Lung (tissue), 12 donors: Measurements from ENCODE around the gene CBS. TPM values are rescaled to one million over a fixed set of nuclear protein-coding genes. Genes with fewer than 3 reads are reported as not detected.

Source experiments
- ATAC-seq: fragments of 200-7000 bp; cut with Tn5 transposase; one replicate; pipeline ENCODE4 v1.9.1; 2020; ENCODE audit warnings: moderate number of reproducible peaks; ENCODE audit not compliant: insufficient read depth, low FRiP score
- DNase-seq, 3 donors: peaks; one replicate each; pipeline ENCODE4 v3.0.0-alpha.2; 2013 to 2017
- H3K27ac ChIP-seq, 2 donors: one replicate each; pipeline ENCODE4 v1.5.1; 2013; ENCODE audit warnings: mild to moderate bottlenecking in 2 of 2, moderate library complexity in 2 of 2, control low read depth in 1 of 2, inconsistent platforms in 1 of 2, low read depth in 1 of 2, low read length in 1 of 2
- H3K27me3 ChIP-seq, 3 donors: one replicate each; pipeline ENCODE4 v1.5.1; 2013; ENCODE audit warnings: low read length in 2 of 3; ENCODE audit not compliant: control insufficient read depth in 3 of 3, insufficient read depth in 3 of 3
- H3K36me3 ChIP-seq, 4 donors: one replicate each; pipeline ENCODE4 v1.5.1; 2013; ENCODE audit warnings: low read length in 4 of 4, mild to moderate bottlenecking in 1 of 4, moderate library complexity in 1 of 4; ENCODE audit not compliant: control insufficient read depth in 4 of 4, insufficient read depth in 4 of 4
- H3K4me1 ChIP-seq, 5 donors: one replicate each; pipeline ENCODE4 v1.5.1; 2013; ENCODE audit warnings: low read length in 5 of 5, mild to moderate bottlenecking in 2 of 5, moderate library complexity in 1 of 5; ENCODE audit not compliant: control insufficient read depth in 5 of 5, insufficient read depth in 5 of 5
- H3K4me3 ChIP-seq: one replicate; pipeline ENCODE4 v1.5.1; 2013; ENCODE audit warnings: mild to moderate bottlenecking, control low read depth, moderate library complexity
- H3K9ac ChIP-seq, 2 donors: one replicate each; pipeline ENCODE4 v1.5.1; 2013; ENCODE audit warnings: low read length in 2 of 2, control low read depth in 1 of 2; ENCODE audit not compliant: insufficient read depth in 1 of 2
- H3K9me3 ChIP-seq, 4 donors: one replicate each; pipeline ENCODE4 v1.5.1; 2013; ENCODE audit warnings: low read length in 3 of 4, mild to moderate bottlenecking in 1 of 4, moderate library complexity in 1 of 4; ENCODE audit not compliant: control insufficient read depth in 4 of 4, insufficient read depth in 3 of 4
- CTCF ChIP-seq: IDR thresholded peaks from 2 replicates; pipeline ENCODE4 v1.5.1; 2012; ENCODE audit warnings: mild to moderate bottlenecking; ENCODE audit errors: control extremely low read depth, extremely low read depth
- WGBS, 2 donors: extraction: QIAGEN DNeasy Blood & Tissue Kit; methylation state at CpG; one replicate each; pipeline ENCODE4 v1.1.7; 2013; 5-methylcytosine and 5-hydroxymethylcytosine counted together
- polyA plus RNA-seq, 2 donors: library from polyadenylated mRNA; stranded (reverse); fragments of 200-250 nt; gene quantifications; one replicate each; pipeline ENCODE4 v1.2.1, GENCODE V29; 2013
- total RNA-seq, 2 donors: library from RNA; depleted of rRNA in 1 of 2; stranded (reverse); fragments of >200 nt in 1 of 2; gene quantifications; one replicate each; pipeline ENCODE4 v1.2.1, GENCODE V29; 2014 to 2021
- donor health status: control.
- donor health status: control.
- donor health status: Bipolar disorder and iron deficiency.
- donor health status: healthy.
- donor health status: DM: yes; HTN: yes; CAD: no.

The CBS gene
- total and polyA plus RNA-seq, 4 donors: 3.6 to 47.7 (median 27.5) TPM

- ATAC-seq (no peak), DNase-seq (no peak)
- Histone ChIP-seq H3K9ac (no peak overlapping the region), H3K27ac (no peak overlapping the region), H3K27me3 (no peaks in the 10 kb centered on the region), H3K4me3 (no peak overlapping the region), H3K36me3 (peaks cover 4 to 42% (median 26%) of the 10 kb centered on the region in 4 donors), H3K9me3 (no peaks in the 10 kb centered on the region), H3K4me1 (no peaks in the 10 kb centered on the region)
- TF ChIP-seq CTCF: no peak
- WGBS, 2 donors: 96 to 98% methylated on average over 27 to 28 of the region's 28 CpGs
Measured at GRCh38 chr21:43021756-43022600, 53.7 kb downstream of the CBS start.

GRCh38 chr21:43021191-43021590, 54.4 kb downstream of the CBS start:
- ATAC-seq (no peak), DNase-seq (no peak)
- Histone ChIP-seq H3K27ac (no peak overlapping the region), H3K4me1 (no peaks in the 10 kb centered on the region), H3K36me3 (peaks cover 4 to 49% (median 31%) of the 10 kb centered on the region in 4 donors), H3K4me3 (no peak overlapping the region), H3K9me3 (no peaks in the 10 kb centered on the region), H3K9ac (no peak overlapping the region), H3K27me3 (no peaks in the 10 kb centered on the region)
- 95 to 98% methylated on average over 10 of the region's 10 CpGs for WGBS, 2 donors
- TF ChIP-seq CTCF: no peak

- Histone ChIP-seq H3K27ac (no peak overlapping the region), H3K36me3 (peaks cover 4 to 51% (median 32%) of the 10 kb centered on the region in 4 donors), H3K4me1 (no peaks in the 10 kb centered on the region), H3K4me3 (no peak overlapping the region), H3K27me3 (no peaks in the 10 kb centered on the region), H3K9ac (no peak overlapping the region), H3K9me3 (no peaks in the 10 kb centered on the region)
- ATAC-seq (no peak), DNase-seq (no peak)
- no peak for TF ChIP-seq CTCF
- WGBS, 2 donors: 92 to 95% methylated on average over 6 of the region's 6 CpGs
Measured at GRCh38 chr21:43020771-43021170, 54.9 kb downstream of the CBS start.
